Stimulated activated CD8-positive, alpha-beta memory T cell treated with anti-CD3 and anti-CD28 coated beads, Interleukin-4, amount 100 ng/mL, for 24 hours (primary cell): Measurements from ENCODE around the gene ERP44.
"Not testable (repeated sequence)": the region's sequence is repeated elsewhere in the genome, so short reads cannot be mapped to it uniquely, and the experiment has no call there.

ENCODE experiments used
- DNase-seq: peaks from one replicate; pipeline ENCODE4 v3.0.0-alpha.2; 2020; ENCODE audit warnings: low read depth

ERP44 gene

GRCh38 chr9:100011062-100011681 lies 87.6 kb downstream of the ERP44 start:
- no peak for DNase-seq

DNA sequence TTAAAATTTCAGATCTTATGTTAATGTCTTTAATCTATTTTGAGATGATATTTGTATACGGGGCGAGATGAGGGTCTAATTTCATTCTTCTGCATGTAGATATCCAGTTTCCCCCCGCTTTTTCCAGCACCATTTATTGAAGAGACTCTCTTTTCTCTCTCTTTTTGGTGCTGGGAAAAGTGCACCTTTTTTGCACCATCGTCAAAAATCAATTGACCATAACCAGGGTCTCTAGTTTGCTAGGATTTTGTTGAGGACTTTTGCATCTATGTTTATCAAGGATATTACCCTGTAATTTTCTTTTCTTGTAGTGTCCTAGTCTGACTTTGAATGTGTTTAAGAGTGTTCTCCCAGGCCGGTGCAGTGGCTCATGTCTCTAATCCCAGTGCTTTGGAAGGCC lies 99.0 kb downstream of the ERP44 start:
- no peak for DNase-seq

DNA sequence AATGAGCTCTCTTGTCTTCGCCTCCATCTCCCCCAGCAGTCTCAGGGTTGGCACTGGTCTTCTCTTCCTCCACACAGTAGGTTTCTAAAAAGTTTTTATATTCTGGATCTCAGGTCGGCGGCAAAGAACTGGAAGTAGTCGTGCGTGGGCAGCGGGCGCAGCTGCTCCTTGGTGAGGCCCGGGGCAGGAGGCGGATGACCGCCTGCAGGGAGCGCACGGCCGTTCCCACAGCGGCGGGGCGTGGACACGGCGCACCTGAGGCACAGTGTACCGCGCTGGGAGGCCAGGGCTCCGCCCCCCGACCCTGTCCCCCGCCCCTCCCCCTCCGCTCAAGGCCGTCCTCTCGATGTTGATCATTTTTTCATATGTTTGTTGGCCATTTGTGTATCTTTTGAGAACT lies 99.9 kb downstream of the ERP44 start:
- DNase-seq = no peak

GRCh38 chr9:99998266-99998665 lies 100.5 kb downstream of the ERP44 start:
- DNase-seq = no peak

DNA sequence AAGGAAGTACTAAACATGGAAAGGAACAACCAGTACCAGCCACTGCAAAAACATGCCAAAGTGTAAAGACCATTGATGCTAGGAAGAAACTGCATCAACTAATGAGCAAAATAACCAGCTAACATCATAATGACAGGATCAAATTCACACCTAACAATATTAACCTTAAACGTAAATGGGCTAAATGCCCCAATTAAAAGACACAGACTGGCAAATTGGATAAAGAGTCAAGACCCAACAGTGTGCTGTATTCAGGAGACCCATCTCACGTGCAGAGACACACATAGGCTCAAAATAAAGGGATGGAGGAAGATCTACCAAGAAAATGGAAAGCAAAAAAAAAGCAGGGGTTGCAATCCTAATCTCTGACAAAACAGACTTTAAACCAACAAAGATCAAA lies 108.3 kb downstream of the ERP44 start:
- not testable (repeated sequence) for DNase-seq

DNA sequence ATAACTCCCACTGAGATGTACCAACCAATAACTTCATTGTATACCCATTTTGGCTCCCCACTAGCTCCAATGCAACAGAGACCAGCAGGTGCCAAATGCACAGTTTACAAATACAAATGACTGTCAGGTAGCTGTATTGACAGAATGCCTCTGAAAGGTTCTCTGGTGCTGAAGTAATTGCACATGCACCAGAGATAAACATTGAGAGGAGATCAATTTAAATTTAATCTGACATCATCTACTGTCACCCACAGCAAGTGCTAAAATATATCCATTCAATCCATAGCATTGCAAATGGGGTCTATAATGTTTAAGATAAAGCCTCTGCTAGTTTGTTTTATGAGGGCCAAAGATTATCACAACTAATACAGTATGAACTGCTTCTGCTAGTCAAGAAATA lies 112.2 kb downstream of the ERP44 start:
- DNase-seq = no peak

- DNase-seq = no peak
Observed at GRCh38 chr9:99980598-99980997, 118.2 kb downstream of the ERP44 start.

DNA sequence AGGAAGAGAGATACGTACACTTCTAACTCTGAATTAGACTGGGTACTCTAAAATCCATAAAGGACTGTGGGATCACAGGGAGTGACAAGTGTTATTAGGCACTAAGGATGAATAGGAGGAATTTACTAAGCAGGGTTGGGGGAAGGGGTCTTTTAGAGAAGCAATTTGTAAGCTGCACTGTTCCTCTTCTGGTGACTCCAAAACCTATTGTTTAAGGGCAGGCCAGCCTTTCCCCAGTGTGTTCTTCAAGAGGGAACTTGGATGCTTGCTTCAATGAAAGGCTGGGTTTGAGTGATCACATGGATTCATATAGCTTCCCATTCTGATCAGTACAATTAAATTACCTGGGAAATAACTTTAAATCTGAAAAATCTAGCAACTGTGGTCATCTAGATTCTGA lies 120.6 kb downstream of the ERP44 start:
- DNase-seq = no peak

DNA sequence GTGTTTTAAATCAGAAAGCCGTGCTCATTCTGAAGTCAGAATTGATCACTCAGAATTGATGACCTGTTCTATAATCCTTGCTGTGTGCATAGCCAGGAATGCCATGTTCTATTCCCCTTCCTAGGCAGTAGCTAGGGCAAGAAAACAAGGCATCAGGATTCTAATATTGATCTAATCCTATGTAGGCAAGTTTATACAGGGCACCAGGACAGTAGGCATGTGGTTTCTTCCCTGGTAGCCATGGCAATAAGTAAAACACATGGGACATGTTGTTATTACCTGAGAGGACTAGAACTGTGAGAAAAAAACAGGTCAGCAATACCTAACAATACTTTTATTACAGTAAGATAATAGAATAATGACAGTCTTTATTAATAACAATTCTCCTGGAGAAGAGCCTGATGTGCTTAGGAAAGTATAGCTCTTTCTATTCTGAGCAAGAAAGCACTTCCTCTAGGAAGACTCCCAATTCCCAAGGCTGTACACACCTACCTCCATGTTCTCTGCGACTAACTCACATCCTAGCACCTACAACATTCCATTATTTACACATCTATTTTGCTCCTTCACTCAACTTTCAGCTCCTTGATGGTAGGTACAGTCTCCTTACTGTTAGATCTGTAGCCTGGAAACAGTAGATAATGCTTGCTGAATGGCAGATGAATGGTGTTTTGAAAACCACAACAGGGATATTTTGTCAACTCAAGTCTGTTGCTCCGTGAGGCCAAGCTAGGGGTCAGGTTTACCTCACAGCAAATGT lies 121.6 kb downstream of the ERP44 start:
- DNase-seq = no peak

GRCh38 chr9:99973455-99973854 lies 125.3 kb downstream of the ERP44 start:
- no peak for DNase-seq

GRCh38 chr9:99971410-99971809 lies 127.4 kb downstream of the ERP44 start:
- no peak for DNase-seq

GRCh38 chr9:99970481-99970880 lies 128.3 kb downstream of the ERP44 start:
- no peak for DNase-seq

- no peak for DNase-seq
Observed at GRCh38 chr9:99967457-99967856, 131.3 kb downstream of the ERP44 start.

DNA sequence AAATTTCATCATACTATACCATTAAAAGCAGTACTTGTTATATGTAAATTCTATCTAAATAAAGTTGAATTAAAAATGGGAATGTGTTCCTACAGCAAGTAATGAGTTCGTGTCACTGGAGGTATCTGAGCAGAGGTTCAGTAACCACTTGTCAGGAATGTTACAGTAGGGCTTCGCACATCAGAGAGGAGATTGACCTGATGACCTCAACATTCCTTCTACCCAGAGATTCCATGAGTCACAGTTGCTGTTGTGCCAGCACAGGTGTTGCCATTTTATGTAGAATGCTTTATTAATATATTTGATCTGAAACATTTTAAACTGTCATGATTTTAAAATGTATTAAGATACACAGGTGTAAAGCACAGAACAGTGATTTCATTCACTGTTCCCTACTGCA lies 132.1 kb downstream of the ERP44 start:
- no peak for DNase-seq

- no peak for DNase-seq
Observed at GRCh38 chr9:99966001-99966400, 132.8 kb downstream of the ERP44 start.

DNA sequence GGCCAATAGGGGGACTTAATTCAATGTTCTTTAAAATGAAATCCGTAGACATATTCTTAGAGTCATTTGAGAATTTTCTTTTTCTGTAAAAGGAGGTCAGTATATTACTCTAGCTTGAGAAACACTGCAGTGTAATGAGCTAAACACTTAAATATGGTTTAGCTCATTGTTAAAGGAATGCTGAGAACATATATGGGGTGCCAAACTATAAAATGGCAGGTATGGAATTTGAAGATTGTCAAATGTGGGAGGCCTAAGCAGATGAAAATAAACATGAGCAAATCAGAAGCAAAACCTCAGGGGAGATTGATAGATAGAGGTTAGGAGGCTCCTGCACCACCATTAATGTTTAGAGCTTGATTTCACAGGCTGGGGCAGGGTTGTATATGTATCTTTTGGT lies 134.5 kb downstream of the ERP44 start:
- DNase-seq = no peak

DNA sequence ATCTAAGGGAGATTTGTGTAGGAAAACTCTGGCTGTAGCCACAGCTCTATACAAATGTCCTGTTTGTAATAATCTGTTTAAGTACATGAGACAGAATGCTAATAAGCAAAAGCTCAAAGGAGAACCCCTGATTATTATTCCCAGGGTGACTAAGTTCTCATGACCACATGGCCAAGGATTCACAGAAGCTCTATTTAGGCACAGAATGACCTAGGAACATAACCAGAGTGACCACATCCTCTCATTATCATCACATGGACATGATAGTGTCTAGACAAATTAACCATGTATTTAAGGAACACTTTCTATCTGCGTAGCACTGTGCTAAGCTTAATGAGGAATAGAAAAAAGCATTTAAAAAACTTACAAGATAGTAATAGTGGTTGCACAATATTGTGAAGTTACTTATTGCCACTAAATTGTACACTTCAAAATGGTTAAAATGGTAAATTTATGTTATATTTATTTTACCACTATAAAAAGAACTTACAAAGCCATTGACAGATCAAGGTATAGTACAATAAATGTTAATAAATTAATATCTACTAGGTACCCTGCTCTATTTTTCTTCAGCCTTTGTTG lies 136.0 kb downstream of the ERP44 start:
- no peak for DNase-seq

DNA sequence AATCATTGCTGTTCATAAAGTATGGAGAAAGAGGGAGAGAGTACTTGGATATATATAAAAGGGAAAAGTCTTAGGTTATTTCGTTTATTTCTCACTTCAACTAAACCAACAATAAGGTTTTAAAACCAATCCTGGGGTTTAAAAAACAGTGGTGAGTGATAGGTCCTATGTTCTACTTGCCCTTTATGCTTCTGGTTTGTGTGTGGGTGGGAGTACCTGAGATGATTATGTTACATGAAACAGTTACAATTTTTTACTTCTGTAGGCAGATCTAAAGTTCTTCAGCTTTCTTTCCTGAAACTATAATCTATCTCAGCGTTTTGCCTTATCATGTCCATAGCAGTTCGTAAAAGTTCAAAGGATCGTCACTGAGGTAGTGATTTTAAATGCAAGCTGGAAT lies 143.2 kb downstream of the ERP44 start:
- DNase-seq = no peak

DNA sequence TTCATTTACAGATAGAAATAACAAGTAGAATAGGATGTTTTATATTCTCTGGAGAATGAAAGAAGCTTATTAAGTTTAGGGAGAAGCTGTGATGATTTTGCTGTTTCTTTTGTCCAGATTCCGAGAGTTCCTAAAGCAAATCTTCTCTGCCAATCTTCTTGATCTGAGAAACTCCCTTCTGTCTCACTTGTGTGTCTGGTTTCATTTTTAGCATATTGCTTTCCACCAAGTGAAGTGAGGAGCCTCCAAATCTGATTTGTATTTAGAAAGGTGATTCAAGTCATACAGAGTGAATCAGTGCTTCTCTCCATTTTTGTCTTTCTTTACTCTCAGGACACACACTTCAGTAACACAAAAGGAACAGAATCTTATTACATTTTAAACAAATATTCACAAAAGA lies 144.0 kb downstream of the ERP44 start:
- DNase-seq = no peak

GRCh38 chr9:99953861-99954507 lies 144.8 kb downstream of the ERP44 start:
- no peak for DNase-seq

GRCh38 chr9:99948896-99949295 lies 149.9 kb downstream of the ERP44 start:
- DNase-seq = no peak

GRCh38 chr9:99948482-99948881 lies 150.3 kb downstream of the ERP44 start:
- DNase-seq = no peak

DNA sequence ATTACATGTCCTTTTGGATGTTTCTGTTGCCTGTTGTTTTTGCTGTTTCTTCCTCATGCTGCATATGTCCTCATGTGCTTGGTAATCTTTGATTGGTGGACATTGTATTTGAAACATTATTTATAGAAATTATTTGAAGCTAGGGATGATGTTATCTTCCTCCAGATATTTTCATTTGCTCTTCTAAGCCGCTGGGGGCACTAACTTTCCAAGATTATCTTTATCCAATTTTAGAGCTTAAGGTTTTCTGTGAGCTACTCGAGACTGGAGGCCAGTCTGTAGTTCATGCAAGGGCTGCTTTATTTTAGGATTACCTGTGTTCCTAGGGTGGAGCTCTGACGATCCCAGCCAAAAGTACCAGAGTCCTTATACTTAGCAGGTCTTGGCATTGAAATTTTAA lies 151.4 kb downstream of the ERP44 start:
- DNase-seq = no peak
